AML-193 (cell line): Measurements from ENCODE around the gene TSPAN7.
A peak's percentile ranks its signal among the peaks of the same experiment; 100 is the strongest.

ENCODE experiments used
- DNase-seq, 2 experiments: peaks; one replicate each; lab custom pipeline; 2025; lab: John Stamatoyannopoulos, UW

Gene TSPAN7

DNA sequence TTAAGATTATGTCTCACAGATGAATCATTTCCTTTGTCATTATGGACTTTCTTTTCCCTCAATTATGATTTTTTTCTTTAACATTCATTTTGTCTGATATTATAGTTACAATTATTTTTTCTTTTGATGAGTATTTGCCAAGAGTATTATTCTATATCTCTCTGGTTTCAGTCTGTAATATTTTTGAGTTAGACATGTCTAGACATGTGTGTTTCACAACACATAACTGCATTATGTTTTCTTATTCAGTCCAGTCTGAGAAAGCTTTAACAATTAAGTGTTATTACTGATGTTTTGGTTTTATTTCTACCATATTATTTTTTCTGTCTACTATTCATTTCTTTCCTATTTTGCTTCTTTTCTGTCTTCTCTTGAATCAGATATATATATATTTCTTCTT, 131.6 kb downstream of the TSPAN7 start:
- DNase-seq, result no peak

GRCh38 chrX:38694394-38694793, 133.1 kb downstream of the TSPAN7 start:
- DNase-seq, result no peak

- DNase-seq, result no peak
These were observed 136.1 kb downstream of the TSPAN7 start for GRCh38 chrX:38697461-38697860.

DNA sequence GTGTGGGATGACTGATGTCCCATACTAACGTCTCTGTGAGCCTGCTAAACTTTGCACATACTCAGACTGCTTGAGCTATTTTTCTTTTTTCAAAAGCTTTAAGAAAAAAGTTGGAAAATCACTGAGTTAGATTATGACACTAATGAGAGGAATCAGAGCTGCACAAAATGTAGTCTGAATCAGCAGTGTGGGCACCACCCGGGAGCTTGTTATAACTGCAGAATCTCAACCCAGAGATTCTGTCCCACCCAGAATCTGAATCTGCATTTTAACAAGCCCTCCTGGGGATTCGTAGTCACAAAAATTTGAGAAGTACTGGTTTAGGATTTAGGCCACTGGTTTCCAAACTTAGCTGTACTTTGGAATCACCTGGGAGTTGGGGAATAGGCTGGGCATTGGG, 137.8 kb downstream of the TSPAN7 start:
- DNase-seq, result no peak

DNA sequence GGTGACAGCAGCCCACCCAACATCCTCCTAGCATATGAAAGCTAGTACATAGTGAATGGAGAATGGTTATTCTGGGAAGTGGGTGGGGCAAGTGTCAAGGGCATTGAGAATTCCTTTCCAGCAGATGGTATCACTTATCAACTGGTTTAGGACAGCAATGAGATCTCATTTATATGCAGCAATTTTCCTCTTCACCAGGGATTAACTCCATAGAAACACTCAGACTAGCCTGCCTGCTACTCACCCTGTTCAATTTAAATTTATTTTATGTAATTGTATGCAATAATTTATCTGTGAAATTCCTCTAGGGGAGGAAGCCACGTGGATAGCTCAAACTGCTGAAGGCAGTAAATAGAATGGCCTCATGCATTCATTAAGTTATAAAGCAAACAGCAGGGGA, 138.4 kb downstream of the TSPAN7 start:
- no peak for DNase-seq

DNA sequence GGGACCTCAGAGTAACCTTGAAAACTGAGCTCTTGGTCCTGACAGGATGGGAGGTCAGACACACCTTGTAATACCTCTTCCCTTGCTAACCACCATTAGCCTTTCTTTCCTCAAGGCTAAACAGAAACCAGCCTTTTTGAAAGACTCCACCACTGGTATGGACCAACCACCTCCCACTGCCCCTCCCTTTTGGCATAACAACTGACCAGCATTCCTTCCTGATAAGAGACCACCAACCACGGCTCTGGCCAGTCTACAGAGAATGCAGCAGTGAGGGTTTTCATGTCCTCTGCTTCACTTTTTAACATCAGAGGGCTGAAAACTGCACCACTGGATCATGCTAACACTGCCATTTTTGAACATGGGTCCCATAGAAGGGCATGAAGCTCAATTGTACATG, 139.7 kb downstream of the TSPAN7 start:
- DNase-seq, result no peak

GRCh38 chrX:38704146-38704882, 143.0 kb downstream of the TSPAN7 start:
- no peak for DNase-seq

GRCh38 chrX:38717871-38718270, 156.5 kb downstream of the TSPAN7 start:
- peak; percentile 10 to 32 for DNase-seq

- peak; percentile 1 to 4 for DNase-seq
These were observed 157.0 kb downstream of the TSPAN7 start for GRCh38 chrX:38718311-38718710.

GRCh38 chrX:38726612-38727011, 165.3 kb downstream of the TSPAN7 start:
- DNase-seq, result no peak

- DNase-seq, result no peak
These were observed 166.3 kb downstream of the TSPAN7 start for GRCh38 chrX:38727668-38728067.

DNA sequence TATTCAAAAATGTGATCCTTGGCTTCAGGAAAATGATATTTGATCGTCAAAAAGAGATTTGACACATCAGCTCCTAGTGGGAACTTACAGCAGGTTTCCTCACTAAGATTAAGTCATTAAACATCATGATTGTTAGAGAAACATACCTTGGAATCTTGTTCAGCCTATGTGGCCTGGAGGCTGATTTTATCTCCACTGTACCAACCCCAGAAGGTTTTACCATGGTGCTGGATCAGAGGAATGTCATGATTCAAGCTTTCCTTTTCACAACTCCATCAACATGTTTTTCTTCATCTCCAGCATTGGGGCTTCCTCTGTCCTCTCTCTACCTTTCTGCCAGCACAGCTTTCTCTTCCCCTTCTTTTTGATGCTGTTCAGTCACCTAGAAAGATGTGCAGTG, 171.5 kb downstream of the TSPAN7 start:
- no peak for DNase-seq
